ENCODE measurements around the gene OR6S1. TPM values are rescaled to one million over a fixed set of nuclear protein-coding genes. Genes with fewer than 3 reads are reported as not detected.
A peak's percentile ranks its signal among the peaks of the same experiment; 100 is the strongest.

The OR6S1 gene
- total and polyA plus RNA-seq, 2 of the 8 experiments (the other 6 are each of a cell fraction or from before 2014, with no cell fraction given) = not detected

DNA sequence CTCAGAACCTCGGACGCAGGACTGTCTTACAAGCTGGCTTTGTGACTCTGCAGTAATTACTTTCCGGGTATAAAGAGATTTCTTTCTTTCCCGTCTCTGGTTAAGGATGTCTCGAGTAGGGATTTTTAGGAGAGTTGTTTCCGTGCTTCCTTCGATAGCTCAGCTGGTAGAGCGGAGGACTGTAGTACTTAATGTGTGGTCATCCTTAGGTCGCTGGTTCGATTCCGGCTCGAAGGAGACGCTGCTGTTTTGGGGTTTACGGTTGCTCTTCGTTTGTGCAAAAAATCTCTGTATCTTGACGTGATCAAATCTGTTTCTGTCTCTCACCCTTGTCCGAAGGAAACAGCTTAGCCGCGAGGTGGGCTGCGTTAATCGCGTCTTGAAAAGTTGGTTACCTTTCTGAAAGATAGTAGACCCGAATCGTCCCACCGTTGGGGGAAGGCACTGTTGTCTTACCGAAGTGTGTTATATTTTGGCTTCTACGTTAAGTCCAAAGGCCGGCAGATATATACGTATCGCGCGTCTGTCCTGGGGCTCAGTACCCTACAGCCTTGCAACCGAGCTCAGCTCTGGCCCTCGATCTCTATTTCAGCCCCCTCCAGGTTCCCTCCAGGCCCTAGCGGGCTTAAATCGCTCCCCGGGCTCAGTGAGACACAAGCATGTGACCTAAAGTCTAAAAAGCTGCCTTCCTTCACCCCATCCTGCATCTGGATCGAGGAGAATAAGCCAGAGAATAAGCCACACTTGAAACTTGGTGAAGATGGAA, 41.8 kb upstream of the OR6S1 start (continued):
- 0 out of 2 replicates have a peak, but pooled peaks have one; percentile 5 for TF ChIP-seq POU5F1 (IDR thresholded peaks at IDR 0.05; ENCODE audit: low read depth, low read length)
